Endothelial cell of umbilical vein (primary cell): ENCODE results near the gene HNRNPA2B1. TPM values are rescaled to one million over a fixed set of nuclear protein-coding genes. Genes with fewer than 3 reads are reported as not detected.
A peak's percentile ranks its signal among the peaks of the same experiment; 100 is the strongest.
"Not testable (repeated sequence)": the region's sequence is repeated elsewhere in the genome, so short reads cannot be mapped to it uniquely, and the experiment has no call there.

Experiments
- BruUV-seq: library from RNA; stranded (reverse); fragments of 400-500 nt; replicated peaks from 2 replicates; lab custom pipeline; 2021; lab: Mats Ljungman, UMichigan
- CTCF ChIA-PET: fragments of 300-600, 350-600 bp; sonication (Branson Sonifier 250); formaldehyde crosslinking; loops from one replicate; lab custom pipeline; 2021; ENCODE audit warnings: antibody characterized with exemption, inconsistent platforms; lab: Charles Lee
- POLR2A ChIA-PET: fragments of 300-600, 350-600 bp; sonication (Branson Sonifier 250); formaldehyde crosslinking; loops from one replicate; lab custom pipeline; 2021; ENCODE audit warnings: antibody characterized with exemption, inconsistent platforms; lab: Charles Lee
- DNase-seq: peaks from one replicate; pipeline ENCODE4 v3.0.0-alpha.2; 2011; ENCODE audit warnings: low read depth, low spot score
- FAIRE-seq: peaks from 2 replicates; lab custom pipeline; 2011; peaks lifted over from hg19 to GRCh38; lab: Jason Lieb, UNC
- H2AFZ ChIP-seq: 2 replicates; pipeline ENCODE4 v1.6.0; 2012; ENCODE audit warnings: low read depth, low read length, control low read depth, inconsistent platforms
- H3K27ac ChIP-seq: 2 replicates; pipeline ENCODE4 v1.5.1; 2011; ENCODE audit warnings: low read depth, mild to moderate bottlenecking, control low read depth, low read length, moderate library complexity; ENCODE audit not compliant: insufficient read depth
- H3K27me3 ChIP-seq, 2 experiments: 2 replicates each; pipeline versions ENCODE4 v1.6.0 to v1.6.1; 2011; ENCODE audit warnings: low read length in 2 of 2, mixed read lengths in 1 of 2; ENCODE audit not compliant: control insufficient read depth in 2 of 2, insufficient read depth in 2 of 2
- H3K36me3 ChIP-seq, 2 experiments: 2 replicates in 1 of 2; 3 replicates in 1 of 2; pipeline ENCODE4 v1.5.1; 2011; ENCODE audit warnings: low read length in 2 of 2, mild to moderate bottlenecking in 1 of 2, moderate library complexity in 1 of 2; ENCODE audit not compliant: control insufficient read depth in 2 of 2, insufficient read depth in 2 of 2; ENCODE audit errors: extremely low read depth in 1 of 2
- H3K4me1 ChIP-seq: 3 replicates; pipeline ENCODE4 v1.5.1; 2011; ENCODE audit warnings: mild to moderate bottlenecking, low read length; ENCODE audit not compliant: control insufficient read depth, insufficient read depth; ENCODE audit errors: extremely low read depth
- H3K4me2 ChIP-seq: 2 replicates; pipeline ENCODE4 v1.6.1; 2011; ENCODE audit warnings: low read length, control low read depth, mixed read lengths; ENCODE audit not compliant: insufficient read depth
- H3K4me3 ChIP-seq, 3 experiments: fragments of 200-600 bp in 1 of 3; sonication (generic), shearing (Covaris generic) in 1 of 3; replicated peaks in 1 of 3; 2 replicates each; pipeline ENCODE4 v1.5.1; 2011 to 2016; ENCODE audit warnings: control low read depth in 3 of 3, low read length in 3 of 3, mild to moderate bottlenecking in 2 of 3, inconsistent platforms in 1 of 3, low read depth in 1 of 3, moderate library complexity in 1 of 3; ENCODE audit not compliant: insufficient read depth in 1 of 3
- H3K79me2 ChIP-seq: 2 replicates; pipeline ENCODE4 v1.6.0; 2012; ENCODE audit warnings: low read length, inconsistent platforms; ENCODE audit not compliant: control insufficient read depth, insufficient read depth
- H3K9ac ChIP-seq: replicated peaks from 2 replicates; pipeline ENCODE3; 2011; ENCODE audit warnings: low read length, control low read depth; ENCODE audit not compliant: insufficient read depth; ENCODE audit errors: extremely low read depth
- H3K9me1 ChIP-seq: replicated peaks from 3 replicates; pipeline ENCODE4 v1.6.0; 2011; ENCODE audit warnings: mild to moderate bottlenecking, low read length; ENCODE audit not compliant: control insufficient read depth, insufficient read depth; ENCODE audit errors: extremely low read depth
- H3K9me3 ChIP-seq: replicated peaks from 2 replicates; pipeline ENCODE4 v1.5.1; 2012; ENCODE audit warnings: low read length, inconsistent platforms; ENCODE audit not compliant: control insufficient read depth, insufficient read depth
- H4K20me1 ChIP-seq: replicated peaks from 2 replicates; pipeline ENCODE3; 2011; ENCODE audit warnings: mild to moderate bottlenecking, low read length; ENCODE audit not compliant: control insufficient read depth, insufficient read depth; ENCODE audit errors: extremely low read depth
- CTCF ChIP-seq, 2 donors: IDR thresholded peaks; 1 replicate in 1 of 2; 2 replicates in 1 of 2; pipeline ENCODE4 v1.5.1; 2011; ENCODE audit warnings: low read length in 2 of 2, mild to moderate bottlenecking in 2 of 2, moderate library complexity in 2 of 2, control low read depth in 1 of 2, inconsistent platforms in 1 of 2, low read depth in 1 of 2; ENCODE audit not compliant: insufficient read depth in 1 of 2; ENCODE audit errors: extremely low read depth in 1 of 2
- EZH2 ChIP-seq: IDR thresholded peaks from 2 replicates; pipeline ENCODE4 v1.6.1; 2012; ENCODE audit warnings: borderline replicate concordance, low read depth, mild to moderate bottlenecking, moderate library complexity, low read length, inconsistent platforms; ENCODE audit not compliant: severe bottlenecking
- FOS ChIP-seq: IDR thresholded peaks from 2 replicates; pipeline ENCODE4 v1.6.1; 2011; ENCODE audit warnings: mild to moderate bottlenecking, low read length, moderate library complexity, borderline replicate concordance; ENCODE audit not compliant: insufficient read depth
- GATA2 ChIP-seq: IDR thresholded peaks from 2 replicates; pipeline ENCODE4 v1.7.0; 2011; ENCODE audit warnings: low read depth, mild to moderate bottlenecking, moderate library complexity, mixed read lengths, low read length; ENCODE audit not compliant: insufficient read length, insufficient read depth
- JUN ChIP-seq: IDR thresholded peaks from 2 replicates; pipeline ENCODE4 v1.6.1; 2011; ENCODE audit warnings: borderline replicate concordance, low read depth; ENCODE audit not compliant: insufficient read length, insufficient read depth
- MYC ChIP-seq: IDR thresholded peaks from one replicate; pipeline ENCODE4 v1.6.1; 2011; ENCODE audit warnings: mild to moderate bottlenecking, low read depth, low read length
- POLR2A ChIP-seq: IDR thresholded peaks from 2 replicates; pipeline ENCODE4 v1.6.1; 2012; ENCODE audit warnings: low read depth, mild to moderate bottlenecking, control low read depth, low read length
- POLR2AphosphoS5 ChIP-seq: IDR thresholded peaks from 2 replicates; pipeline ENCODE4 v1.6.1; 2012; ENCODE audit warnings: low read depth, mild to moderate bottlenecking, control low read depth, low read length, moderate library complexity; ENCODE audit not compliant: insufficient read depth
- dilution Hi-C: fragments of 300-500 bp; cut with MboI; formaldehyde crosslinking; loops from one replicate; pipeline ENCODE4 v1.15.0; 2019; ENCODE audit warnings: low sequenced_read_pairs; ENCODE audit not compliant: extremely low pct_ligation_motif_present
- intact Hi-C: fragments of 100-400 bp; cut with micrococcal nuclease; formaldehyde crosslinking; loops from one replicate; pipeline ENCODE4 v1.10.0; 2022
- polyA plus RNA-seq, 4 experiments: library from polyadenylated mRNA; depleted of rRNA in 3 of 4; stranded (reverse) in 3 of 4; unstranded in 1 of 4; fragments of >200 nt; gene quantifications; 2 replicates each; pipeline versions ENCODE4 v1.2.1 to v1.2.3, GENCODE V29; 2011 to 2012; ENCODE audit warnings: missing spikeins in 1 of 4
- total RNA-seq: library from RNA; stranded (reverse); gene quantifications from 2 replicates; pipeline ENCODE4 v1.2.3, GENCODE V29; 2021
- TF ChIP-seq, protein P1 (sequence below): IDR thresholded peaks from 2 replicates; pipeline ENCODE4 v1.6.1; 2011; ENCODE audit not compliant: insufficient read depth, insufficient read length

The HNRNPA2B1 gene
- total and polyA plus RNA-seq, 2 donors (not counting 3 experiments of a cell fraction or from before 2014, with no cell fraction given) = 198 to 703 TPM

DNA sequence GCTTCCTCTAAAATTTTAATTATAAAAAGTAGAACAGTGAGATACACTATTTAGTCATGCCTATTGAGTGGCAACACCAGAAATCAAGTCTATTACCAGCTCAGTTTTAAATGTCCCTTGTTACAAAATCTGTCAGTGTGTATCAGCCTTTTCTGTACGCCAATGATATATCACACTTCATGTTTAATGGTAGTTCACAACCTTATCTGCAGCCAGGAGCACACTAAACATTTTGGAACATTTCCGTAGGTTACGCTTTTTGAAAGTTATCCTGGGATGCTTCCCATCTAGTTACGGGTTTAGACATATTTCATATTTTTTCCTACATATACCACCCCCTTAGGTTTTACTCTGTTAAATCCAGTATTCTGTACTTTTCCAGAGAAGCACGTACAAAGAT, 5.4 kb downstream of the HNRNPA2B1 start:
- TF ChIP-seq MYC (no peak), EZH2 (no peak), POLR2AphosphoS5 (no peak), GATA2 (no peak), POLR2A (no peak), JUN (no peak), FOS (no peak), CTCF (IDR thresholded peaks at IDR 0.05; ENCODE audit: extremely low read depth in 1 of 2, insufficient read depth in 1 of 2, low read depth in 1 of 2, low read length in 2 of 2) (no peak)
- TF ChIP-seq, protein P1, sequence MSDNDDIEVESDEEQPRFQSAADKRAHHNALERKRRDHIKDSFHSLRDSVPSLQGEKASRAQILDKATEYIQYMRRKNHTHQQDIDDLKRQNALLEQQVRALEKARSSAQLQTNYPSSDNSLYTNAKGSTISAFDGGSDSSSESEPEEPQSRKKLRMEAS = no peak
- Histone ChIP-seq H3K4me2 (peak overlapping the region; percentile 90), H3K36me3 (peaks cover 21 to 63% of the 10 kb centered on the region in 2 experiments), H3K27me3 (no peaks in the 10 kb centered on the region), H3K9me3 (no peaks in the 10 kb centered on the region), H3K27ac (no peak overlapping the region), H4K20me1 (peaks cover 57% of the 10 kb centered on the region), H3K4me3 (peak overlapping the region in 1 of 3 experiments; percentile 100), H3K9ac (no peak overlapping the region), H3K79me2 (peaks cover 100% of the 10 kb centered on the region), H2AFZ (no peak overlapping the region), H3K4me1 (peaks cover 48% of the 10 kb centered on the region), H3K9me1 (no peaks in the 10 kb centered on the region)
- BruUV-seq = no TSS peak
- FAIRE-seq (no peak), DNase-seq (no peak)
- intact Hi-C loops = no loop called here
- CTCF ChIA-PET = interaction anchor here (1.0 to 5.7 kb wide), 3 partner anchors 10 to 105 kb away, joined by 4 to 36 read pairs (median 4); no protein-coding TSS in a partner anchor
- dilution Hi-C loops = loop anchor here (25.0 kb wide), 1 partner anchor 967 kb away; the partner anchor contains the start of genes HOXA10, HOXA3, HOXA7 and HOXA9
- POLR2A ChIA-PET = interaction anchor here (0.6 to 1.1 kb wide), 5 partner anchors 10 to 1666 kb away, joined by 3 to 8 read pairs (median 4); no protein-coding TSS in a partner anchor

- H3K9me1 ChIP-seq, H3K9ac ChIP-seq, intact Hi-C loops, H2AFZ ChIP-seq, H3K27ac ChIP-seq, BruUV-seq, FAIRE-seq, DNase-seq, H3K27me3 ChIP-seq, H3K9me3 ChIP-seq, H3K4me3 ChIP-seq: not testable (repeated sequence)
- peaks cover 48% of the 10 kb centered on the region for H3K4me1 ChIP-seq
- POLR2A ChIA-PET = interaction anchor here (0.6 to 1.1 kb wide), 6 partner anchors 10 to 1666 kb away, joined by 3 to 8 read pairs (median 4); no protein-coding TSS in a partner anchor
- peaks cover 21 to 65% of the 10 kb centered on the region in 2 experiments for H3K36me3 ChIP-seq
- H3K4me2 ChIP-seq = peak overlapping the region; percentile 90
- H4K20me1 ChIP-seq = peaks cover 58% of the 10 kb centered on the region
- peaks cover 98% of the 10 kb centered on the region for H3K79me2 ChIP-seq
- dilution Hi-C loops = loop anchor here (25.0 kb wide), 1 partner anchor 968 kb away; the partner anchor contains the start of genes HOXA10, HOXA3, HOXA7 and HOXA9
- CTCF ChIA-PET = interaction anchor here (0.7 to 5.7 kb wide), 4 partner anchors 10 to 105 kb away, joined by 3 to 36 read pairs (median 4); no protein-coding TSS in a partner anchor
These were observed 5.8 kb downstream of the HNRNPA2B1 start for GRCh38 chr7:26194764-26195163.
